Measurements from ENCODE around the gene GRID2. TPM values are rescaled to one million over a fixed set of nuclear protein-coding genes. Genes with fewer than 3 reads are reported as not detected.
"Not testable (repeated sequence)": the region's sequence is repeated elsewhere in the genome, so short reads cannot be mapped to it uniquely, and the experiment has no call there.

Gene GRID2
- total RNA-seq, 1 experiment from 2014 or later = not detected

DNA sequence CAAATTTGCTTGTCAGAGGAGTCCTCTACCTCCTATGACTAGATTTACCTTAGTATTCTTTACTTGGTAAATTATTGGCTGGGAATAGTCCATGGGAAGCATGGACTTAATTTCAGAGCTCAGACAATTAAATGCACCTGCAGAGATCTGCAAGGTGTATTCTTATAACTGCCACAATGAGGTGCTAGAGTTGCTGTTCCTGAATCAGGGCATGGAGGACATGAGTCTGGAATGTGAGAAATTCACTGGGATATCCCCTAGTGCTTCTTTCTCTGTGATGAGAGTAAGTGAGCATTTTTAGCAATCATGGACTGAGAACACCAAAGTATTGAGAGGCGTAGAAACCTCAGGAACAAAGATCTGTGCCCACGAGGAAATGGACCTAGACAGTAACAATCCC lies 32.9 kb upstream of the GRID2 start:
- Mint-ChIP-seq H3K27me3 (ENCODE audit: insufficient read depth, unreplicated experiment) (no peaks in the 10 kb centered on the region), H3K4me1 (ENCODE audit: low read depth, unreplicated experiment) (no peaks in the 10 kb centered on the region), H3K36me3 (ENCODE audit: insufficient read depth, unreplicated experiment) (no peaks in the 10 kb centered on the region), H3K4me3 (ENCODE audit: unreplicated experiment) (no peak overlapping the region), H3K27ac (ENCODE audit: unreplicated experiment) (no peak overlapping the region), H3K9me3 (ENCODE audit: unreplicated experiment) (no peaks in the 10 kb centered on the region)
- TF ChIP-seq CTCF (IDR thresholded peaks at IDR 0.05; ENCODE audit: insufficient read depth in 1 of 2, low read depth in 1 of 2, low read length in 1 of 2, severe bottlenecking in 1 of 2, unreplicated experiment in 1 of 2) = no peak
- POLR2A ChIA-PET = no interaction called here
- Histone ChIP-seq H3K36me3 (ENCODE audit: control insufficient read depth, insufficient read depth, low read length) (no peaks in the 10 kb centered on the region), H3K9me3 (no peaks in the 10 kb centered on the region), H3K27me3 (replicated peaks; ENCODE audit: control insufficient read depth, insufficient read depth, low read length) (no peaks in the 10 kb centered on the region), H3K4me1 (no peaks in the 10 kb centered on the region), H3K4me3 (ENCODE audit: low read depth, low read length) (no peak overlapping the region)
- CTCF ChIA-PET = no interaction called here
- DNase-seq = no peak
- intact Hi-C loops (cut with micrococcal nuclease; ENCODE audit: unreplicated experiment) = no loop called here
- no TSS peak for BruUV-seq (replicated peaks)

GRCh38 chr4:92271551-92271950 lies 32.2 kb upstream of the GRID2 start:
- H3K4me3 ChIP-seq (ENCODE audit: low read depth, low read length); H3K4me1 ChIP-seq; H3K9me3 Mint-ChIP-seq (ENCODE audit: unreplicated experiment); H3K27ac Mint-ChIP-seq (ENCODE audit: unreplicated experiment); POLR2A ChIA-PET; H3K4me1 Mint-ChIP-seq (ENCODE audit: low read depth, unreplicated experiment); CTCF ChIA-PET; H3K9me3 ChIP-seq; intact Hi-C loops (cut with micrococcal nuclease; ENCODE audit: unreplicated experiment); H3K4me3 Mint-ChIP-seq (ENCODE audit: unreplicated experiment); H3K36me3 Mint-ChIP-seq (ENCODE audit: insufficient read depth, unreplicated experiment); H3K36me3 ChIP-seq (ENCODE audit: control insufficient read depth, insufficient read depth, low read length); DNase-seq; BruUV-seq (replicated peaks); H3K27me3 Mint-ChIP-seq (ENCODE audit: insufficient read depth, unreplicated experiment); H3K27me3 ChIP-seq (replicated peaks; ENCODE audit: control insufficient read depth, insufficient read depth, low read length): not testable (repeated sequence)

GRCh38 chr4:92277057-92277881 lies 26.5 kb upstream of the GRID2 start:
- H3K4me3 Mint-ChIP-seq (ENCODE audit: unreplicated experiment); H3K27me3 Mint-ChIP-seq (ENCODE audit: insufficient read depth, unreplicated experiment); POLR2A ChIA-PET; BruUV-seq (replicated peaks); H3K36me3 ChIP-seq (ENCODE audit: control insufficient read depth, insufficient read depth, low read length); H3K36me3 Mint-ChIP-seq (ENCODE audit: insufficient read depth, unreplicated experiment); H3K4me1 Mint-ChIP-seq (ENCODE audit: low read depth, unreplicated experiment); intact Hi-C loops (cut with micrococcal nuclease; ENCODE audit: unreplicated experiment); DNase-seq; H3K9me3 ChIP-seq; H3K27ac Mint-ChIP-seq (ENCODE audit: unreplicated experiment); CTCF ChIA-PET; H3K9me3 Mint-ChIP-seq (ENCODE audit: unreplicated experiment); H3K4me1 ChIP-seq; H3K27me3 ChIP-seq (replicated peaks; ENCODE audit: control insufficient read depth, insufficient read depth, low read length); H3K4me3 ChIP-seq (ENCODE audit: low read depth, low read length): not testable (repeated sequence)

- Mint-ChIP-seq H3K36me3 (ENCODE audit: insufficient read depth, unreplicated experiment) (no peaks in the 10 kb centered on the region), H3K9me3 (ENCODE audit: unreplicated experiment) (no peaks in the 10 kb centered on the region), H3K27ac (ENCODE audit: unreplicated experiment) (no peak overlapping the region), H3K4me1 (ENCODE audit: low read depth, unreplicated experiment) (no peaks in the 10 kb centered on the region), H3K4me3 (ENCODE audit: unreplicated experiment) (no peak overlapping the region), H3K27me3 (ENCODE audit: insufficient read depth, unreplicated experiment) (no peaks in the 10 kb centered on the region)
- DNase-seq = no peak
- H3K27me3 ChIP-seq (replicated peaks; ENCODE audit: control insufficient read depth, insufficient read depth, low read length) = no peaks in the 10 kb centered on the region
- H3K36me3 ChIP-seq (ENCODE audit: control insufficient read depth, insufficient read depth, low read length) = no peaks in the 10 kb centered on the region
- H3K9me3 ChIP-seq = no peaks in the 10 kb centered on the region
- no peaks in the 10 kb centered on the region for H3K4me1 ChIP-seq
- no peak overlapping the region for H3K4me3 ChIP-seq (ENCODE audit: low read depth, low read length)
- no TSS peak for BruUV-seq (replicated peaks)
- ChIA-PET CTCF (no interaction called here), POLR2A (no interaction called here)
- intact Hi-C loops (cut with micrococcal nuclease; ENCODE audit: unreplicated experiment) = no loop called here
- TF ChIP-seq CTCF (IDR thresholded peaks at IDR 0.05; ENCODE audit: insufficient read depth in 1 of 2, low read depth in 1 of 2, low read length in 1 of 2, severe bottlenecking in 1 of 2, unreplicated experiment in 1 of 2) = no peak
These were observed 24.5 kb upstream of the GRID2 start for GRCh38 chr4:92279296-92279695.
